Kidney glomerular epithelial cell (primary cell): Measurements from ENCODE around the gene CDK5RAP2.

Experiments used
- DNase-seq: peaks from one replicate; lab custom pipeline; 2025; lab: John Stamatoyannopoulos, UW

Gene CDK5RAP2

DNA sequence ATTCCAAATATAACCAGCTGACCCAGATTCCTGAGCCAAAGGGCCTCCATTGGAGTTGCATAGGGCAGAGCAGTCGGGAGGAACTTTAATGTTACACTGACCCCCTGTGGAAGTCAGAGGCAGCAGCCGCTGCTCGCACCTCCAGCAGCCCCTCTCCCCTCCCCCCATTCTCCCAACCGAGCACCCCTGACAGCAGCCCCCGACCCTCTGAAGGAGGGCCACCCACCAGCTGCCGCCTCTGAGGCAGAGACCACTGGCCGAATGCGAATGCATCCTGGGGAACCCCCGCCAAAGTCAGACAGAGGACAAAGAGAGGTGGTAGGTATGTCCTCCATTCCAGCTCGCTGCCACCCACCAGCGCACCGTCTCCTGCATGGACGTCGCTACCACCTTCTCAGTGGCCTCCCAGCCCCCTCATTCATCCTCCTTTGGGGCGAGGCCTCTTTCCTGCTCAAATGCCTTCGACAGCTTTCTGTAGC lies 231.0 kb downstream of the CDK5RAP2 start:
- DNase-seq: peak; percentile 27

DNA sequence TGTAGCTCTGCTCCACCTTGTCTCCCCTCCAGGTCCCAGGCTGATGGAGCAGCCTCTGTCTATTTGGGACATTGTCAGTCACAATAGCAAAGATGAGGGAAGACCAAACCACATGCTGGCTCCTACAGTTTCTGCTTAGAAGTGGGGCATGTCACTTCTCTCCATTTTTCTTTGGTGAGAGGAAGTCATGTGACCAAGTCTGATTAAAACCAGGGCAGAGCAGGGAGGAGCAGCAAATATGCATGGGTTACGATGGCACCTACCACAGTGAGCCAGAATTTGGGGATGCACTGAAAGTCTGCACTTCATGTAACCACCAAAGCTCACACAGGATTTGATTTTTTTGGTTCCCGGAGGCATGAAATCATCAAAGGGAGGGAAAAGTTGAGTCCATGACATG lies 234.6 kb downstream of the CDK5RAP2 start:
- no peak for DNase-seq

- peak; percentile 79 for DNase-seq
Measured at GRCh38 chr9:120344230-120344629, 235.7 kb downstream of the CDK5RAP2 start.

- no peak for DNase-seq
Measured at GRCh38 chr9:120343416-120343815, 236.6 kb downstream of the CDK5RAP2 start.
